GM12864 (cell line): ENCODE measurements around the gene ATG4D.

ENCODE experiments used
- DNase-seq: peaks from one replicate; pipeline ENCODE4 v3.0.0-alpha.2; 2011; ENCODE audit warnings: low read depth
- H3K4me3 ChIP-seq: 2 replicates; pipeline ENCODE4 v1.5.1; 2011; ENCODE audit warnings: mild to moderate bottlenecking, low read depth, low read length, control low read depth
- TF ChIP-seq, protein P1 (sequence below): IDR thresholded peaks from 2 replicates; pipeline ENCODE4 v1.5.1; 2011; ENCODE audit warnings: low read depth, mild to moderate bottlenecking, moderate library complexity, low read length, control low read depth, inconsistent platforms; ENCODE audit errors: missing control alignments

The ATG4D gene

DNA sequence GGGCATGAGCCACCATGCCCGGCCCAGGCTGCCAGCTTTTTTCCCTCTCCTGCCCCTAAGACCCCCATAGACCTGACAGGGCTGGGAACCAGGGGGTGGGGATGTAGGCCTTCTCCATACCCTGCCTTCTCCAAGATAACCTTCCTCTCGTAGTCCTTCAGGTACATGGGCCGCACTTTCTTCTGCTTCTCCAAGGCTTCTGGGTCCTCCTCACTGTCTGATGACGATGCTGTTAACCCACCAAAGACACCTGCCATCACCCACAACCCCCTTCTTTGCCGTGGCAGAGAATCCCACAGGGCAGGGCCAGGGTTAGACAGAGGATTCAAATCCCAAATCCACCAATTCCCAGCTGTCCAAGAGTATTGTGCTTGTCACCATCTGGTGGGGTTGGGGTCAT lies 18.9 kb downstream of the ATG4D start:
- H3K4me3 ChIP-seq: no peak overlapping the region
- DNase-seq: no peak
- TF ChIP-seq, protein P1, sequence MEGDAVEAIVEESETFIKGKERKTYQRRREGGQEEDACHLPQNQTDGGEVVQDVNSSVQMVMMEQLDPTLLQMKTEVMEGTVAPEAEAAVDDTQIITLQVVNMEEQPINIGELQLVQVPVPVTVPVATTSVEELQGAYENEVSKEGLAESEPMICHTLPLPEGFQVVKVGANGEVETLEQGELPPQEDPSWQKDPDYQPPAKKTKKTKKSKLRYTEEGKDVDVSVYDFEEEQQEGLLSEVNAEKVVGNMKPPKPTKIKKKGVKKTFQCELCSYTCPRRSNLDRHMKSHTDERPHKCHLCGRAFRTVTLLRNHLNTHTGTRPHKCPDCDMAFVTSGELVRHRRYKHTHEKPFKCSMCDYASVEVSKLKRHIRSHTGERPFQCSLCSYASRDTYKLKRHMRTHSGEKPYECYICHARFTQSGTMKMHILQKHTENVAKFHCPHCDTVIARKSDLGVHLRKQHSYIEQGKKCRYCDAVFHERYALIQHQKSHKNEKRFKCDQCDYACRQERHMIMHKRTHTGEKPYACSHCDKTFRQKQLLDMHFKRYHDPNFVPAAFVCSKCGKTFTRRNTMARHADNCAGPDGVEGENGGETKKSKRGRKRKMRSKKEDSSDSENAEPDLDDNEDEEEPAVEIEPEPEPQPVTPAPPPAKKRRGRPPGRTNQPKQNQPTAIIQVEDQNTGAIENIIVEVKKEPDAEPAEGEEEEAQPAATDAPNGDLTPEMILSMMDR: no peak

DNA sequence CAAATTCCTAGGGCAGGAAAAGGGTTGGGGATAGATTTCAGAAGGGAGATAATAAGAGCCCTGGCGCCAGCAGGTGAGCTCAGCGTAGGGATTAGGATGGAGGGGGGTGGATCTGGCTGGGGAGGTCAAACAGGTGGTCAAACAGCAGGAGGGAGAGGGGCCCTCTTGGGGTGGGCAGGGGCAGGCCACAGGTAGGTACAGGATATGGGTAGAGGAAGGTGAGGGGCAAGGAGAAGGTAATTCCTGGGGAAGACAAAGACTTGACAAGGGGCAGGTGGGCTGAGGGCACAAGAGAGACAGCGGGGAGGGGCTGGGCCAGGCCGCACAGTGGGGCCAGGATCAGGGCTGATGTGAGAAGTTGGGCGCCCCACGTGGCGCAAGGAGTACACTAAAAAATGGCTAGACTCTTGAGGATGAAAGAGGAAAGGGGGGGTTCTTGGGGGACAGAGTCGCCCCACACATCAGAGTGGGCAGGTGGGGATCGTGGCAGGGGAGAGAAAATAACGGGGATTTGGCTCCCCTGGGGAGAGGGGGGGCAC lies 21.4 kb downstream of the ATG4D start:
- DNase-seq: no peak
- H3K4me3 ChIP-seq: peak overlapping the region; percentile 83
- TF ChIP-seq, protein P1: peak; percentile 58

- peak within 1 kb of the TSS; percentile 83 for H3K4me3 ChIP-seq
- peak; percentile 92 for DNase-seq
- TF ChIP-seq, protein P1: peak; percentile 39
Observed at GRCh38 chr19:10565567-10566407, 22.1 kb downstream of the ATG4D start, which contains the start of gene KRI1. KRI1 (minus strand) TSS chr19:10566010; CDS start chr19:10565999, 11 bp downstream.

DNA sequence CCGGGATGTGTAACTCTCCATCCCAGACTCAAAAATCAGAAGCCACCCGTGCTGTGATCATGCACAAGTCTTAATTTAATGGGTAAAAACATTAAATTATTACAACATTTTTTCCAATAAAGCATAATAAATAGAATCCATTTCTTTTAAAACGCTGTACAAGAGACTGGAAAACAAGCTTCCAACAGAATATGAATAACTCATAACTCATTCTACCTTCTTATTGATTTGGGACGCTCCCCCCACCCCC lies 22.6 kb downstream of the ATG4D start:
- DNase-seq: no peak
- TF ChIP-seq, protein P1: no peak
- peak overlapping the region; percentile 83 for H3K4me3 ChIP-seq

- TF ChIP-seq, protein P1: no peak
- H3K4me3 ChIP-seq: peak overlapping the region; percentile 83; the same call in 1 of the 2 replicates
- peak; percentile 76 for DNase-seq
Observed at GRCh38 chr19:10566658-10567410, 23.1 kb downstream of the ATG4D start.

DNA sequence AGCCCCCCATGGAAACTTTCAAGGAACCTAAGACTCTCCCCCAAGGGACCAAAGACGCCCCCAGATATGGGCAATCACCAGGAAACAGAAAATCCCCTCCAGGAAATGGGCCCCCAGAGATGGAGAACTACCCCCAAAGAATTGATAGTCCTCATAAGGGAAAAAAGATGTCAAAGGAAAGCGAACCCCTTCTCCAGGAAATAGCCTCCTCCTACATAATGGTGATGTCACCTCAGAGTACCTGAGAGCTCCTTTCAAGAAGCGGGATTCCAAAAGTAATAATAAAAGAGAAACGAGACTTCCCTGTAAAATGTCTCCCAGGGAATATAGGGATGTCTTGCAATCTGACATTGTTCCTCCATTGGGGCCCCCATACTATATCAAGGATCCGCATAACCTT lies 24.0 kb downstream of the ATG4D start:
- no peak for DNase-seq
- peak overlapping the region; percentile 71 for H3K4me3 ChIP-seq
- TF ChIP-seq, protein P1: no peak
